GM12878 (cell line): ENCODE measurements around the gene ANKRD33B. TPM values are rescaled to one million over a fixed set of nuclear protein-coding genes. Genes with fewer than 3 reads are reported as not detected.
A peak's percentile ranks its signal among the peaks of the same experiment; 100 is the strongest.

ENCODE experiments used
- ATF3 ChIP-seq: IDR thresholded peaks from 2 replicates; pipeline ENCODE4 v1.6.1; 2011; ENCODE audit warnings: low read depth, mild to moderate bottlenecking, low read length, moderate library complexity, borderline replicate concordance; ENCODE audit errors: extremely low read depth
- ATF7 ChIP-seq: fragments of 450-650 bp; IDR thresholded peaks from 2 replicates; pipeline ENCODE4 v1.6.1; 2016; ENCODE audit warnings: low read depth, mild to moderate bottlenecking
- IKZF1 ChIP-seq: fragments of 450-650 bp; conservative IDR thresholded peaks from 2 replicates; pipeline ENCODE4 v1.6.1; 2017; ENCODE audit warnings: antibody characterized with exemption, mild to moderate bottlenecking
- IKZF2 ChIP-seq, 2 experiments: fragments of 450-650 bp; IDR thresholded peaks; 2 replicates each; pipeline ENCODE4 v1.6.1; 2017; ENCODE audit warnings: mild to moderate bottlenecking in 2 of 2, moderate library complexity in 2 of 2
- IRF4 ChIP-seq: IDR thresholded peaks from 2 replicates; pipeline ENCODE4 v1.6.1; 2011; ENCODE audit warnings: low read depth, low read length
- KDM1A ChIP-seq: fragments of 200-600 bp; sonication (generic); IDR thresholded peaks from 2 replicates; pipeline ENCODE4 v1.6.1; 2016; ENCODE audit warnings: borderline replicate concordance
- MEF2A ChIP-seq: IDR thresholded peaks from 2 replicates; pipeline ENCODE4 v1.6.1; 2011; ENCODE audit warnings: low read depth, mild to moderate bottlenecking, low read length, moderate library complexity; ENCODE audit not compliant: insufficient read depth
- MYC ChIP-seq: IDR thresholded peaks from 2 replicates; pipeline ENCODE4 v1.6.1; 2011; ENCODE audit warnings: mild to moderate bottlenecking, low read length, moderate library complexity, inconsistent platforms; ENCODE audit not compliant: insufficient read depth, insufficient replicate concordance, insufficient read length, severe bottlenecking
- NR2F1 ChIP-seq: fragments of 450-650 bp; conservative IDR thresholded peaks from 2 replicates; pipeline ENCODE4 v1.6.1; 2017; ENCODE audit warnings: mild to moderate bottlenecking
- RCOR1 ChIP-seq: conservative IDR thresholded peaks from 2 replicates; pipeline ENCODE4 v1.6.1; 2012; ENCODE audit warnings: low read depth, low read length, improper control_type of control experiment
- TCF3 ChIP-seq: IDR thresholded peaks from 2 replicates; pipeline ENCODE4 v1.6.1; 2012; ENCODE audit warnings: low read depth, mild to moderate bottlenecking, low read length, borderline replicate concordance; ENCODE audit not compliant: insufficient read depth
- polyA plus RNA-seq, 11 experiments: library from polyadenylated mRNA; depleted of rRNA in 4 of 11; unstranded in 6 of 11; stranded (reverse) in 5 of 11; fragments of >200 nt; fragmentation: Nextera tagmentation in 4 of 11; fragmentation: Illumina TruSeq in 1 of 11; extraction: Ambion mirVana in 4 of 11; extraction: Trizol in 1 of 11; gene quantifications; 1 replicate in 1 of 11; 2 replicates in 10 of 11; pipeline versions ENCODE4 v1.2.1 to v1.2.3, GENCODE V29; 2011 to 2016; ENCODE audit warnings: inconsistent platforms in 2 of 11, missing spikeins in 2 of 11, low read depth in 1 of 11
- total RNA-seq, 4 experiments: library from RNA; depleted of rRNA in 3 of 4; stranded (reverse); fragments of >200 nt in 3 of 4; fragmentation: Illumina TruSeq in 1 of 4; extraction: Trizol in 1 of 4; gene quantifications; 2 replicates each; pipeline versions ENCODE4 v1.2.1 to v1.2.3, GENCODE V29; 2013 to 2021
- TF ChIP-seq, protein P1 (sequence below): fragments of 450-650 bp; IDR thresholded peaks from 2 replicates; pipeline ENCODE4 v1.6.1; 2017; ENCODE audit warnings: mild to moderate bottlenecking
- TF ChIP-seq, protein P2 (sequence below): IDR thresholded peaks from 2 replicates; pipeline ENCODE4 v1.6.1; 2012; ENCODE audit warnings: low read length, inconsistent platforms

Gene ANKRD33B
- total and polyA plus RNA-seq, 10 of the 15 experiments (the other 5 are each of a cell fraction or from before 2014, with no cell fraction given) = 4.9 to 61.6 (median 15.6) TPM

GRCh38 chr5:10577371-10578292 lies 13.8 kb downstream of the ANKRD33B start (continued):
- TF ChIP-seq ATF3 (no peak), RCOR1 (no peak), ATF7 (0 out of 2 replicates have a peak, but pooled peaks have one; percentile 19), IKZF1 (peak; percentile 57), MYC (no peak), IRF4 (no peak), KDM1A (no peak), MEF2A (peak; percentile 78), NR2F1 (peak; percentile 91), TCF3 (no peak), IKZF2 (IDR thresholded peaks at IDR 0.05) (peak in 1 of 2 experiments; percentile 35; a peak in 3 of 4 replicates)
- TF ChIP-seq, protein P1, sequence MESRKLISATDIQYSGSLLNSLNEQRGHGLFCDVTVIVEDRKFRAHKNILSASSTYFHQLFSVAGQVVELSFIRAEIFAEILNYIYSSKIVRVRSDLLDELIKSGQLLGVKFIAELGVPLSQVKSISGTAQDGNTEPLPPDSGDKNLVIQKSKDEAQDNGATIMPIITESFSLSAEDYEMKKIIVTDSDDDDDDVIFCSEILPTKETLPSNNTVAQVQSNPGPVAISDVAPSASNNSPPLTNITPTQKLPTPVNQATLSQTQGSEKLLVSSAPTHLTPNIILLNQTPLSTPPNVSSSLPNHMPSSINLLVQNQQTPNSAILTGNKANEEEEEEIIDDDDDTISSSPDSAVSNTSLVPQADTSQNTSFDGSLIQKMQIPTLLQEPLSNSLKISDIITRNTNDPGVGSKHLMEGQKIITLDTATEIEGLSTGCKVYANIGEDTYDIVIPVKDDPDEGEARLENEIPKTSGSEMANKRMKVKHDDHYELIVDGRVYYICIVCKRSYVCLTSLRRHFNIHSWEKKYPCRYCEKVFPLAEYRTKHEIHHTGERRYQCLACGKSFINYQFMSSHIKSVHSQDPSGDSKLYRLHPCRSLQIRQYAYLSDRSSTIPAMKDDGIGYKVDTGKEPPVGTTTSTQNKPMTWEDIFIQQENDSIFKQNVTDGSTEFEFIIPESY = 0 out of 2 replicates have a peak, but pooled peaks have one; percentile 21
- TF ChIP-seq, protein P2, sequence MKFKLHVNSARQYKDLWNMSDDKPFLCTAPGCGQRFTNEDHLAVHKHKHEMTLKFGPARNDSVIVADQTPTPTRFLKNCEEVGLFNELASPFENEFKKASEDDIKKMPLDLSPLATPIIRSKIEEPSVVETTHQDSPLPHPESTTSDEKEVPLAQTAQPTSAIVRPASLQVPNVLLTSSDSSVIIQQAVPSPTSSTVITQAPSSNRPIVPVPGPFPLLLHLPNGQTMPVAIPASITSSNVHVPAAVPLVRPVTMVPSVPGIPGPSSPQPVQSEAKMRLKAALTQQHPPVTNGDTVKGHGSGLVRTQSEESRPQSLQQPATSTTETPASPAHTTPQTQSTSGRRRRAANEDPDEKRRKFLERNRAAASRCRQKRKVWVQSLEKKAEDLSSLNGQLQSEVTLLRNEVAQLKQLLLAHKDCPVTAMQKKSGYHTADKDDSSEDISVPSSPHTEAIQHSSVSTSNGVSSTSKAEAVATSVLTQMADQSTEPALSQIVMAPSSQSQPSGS = 0 out of 2 replicates have a peak, but pooled peaks have one; percentile 45
